Measurements from ENCODE around the gene GNB1.
"Not testable (repeated sequence)": the region's sequence is repeated elsewhere in the genome, so short reads cannot be mapped to it uniquely, and the experiment has no call there.

DNA sequence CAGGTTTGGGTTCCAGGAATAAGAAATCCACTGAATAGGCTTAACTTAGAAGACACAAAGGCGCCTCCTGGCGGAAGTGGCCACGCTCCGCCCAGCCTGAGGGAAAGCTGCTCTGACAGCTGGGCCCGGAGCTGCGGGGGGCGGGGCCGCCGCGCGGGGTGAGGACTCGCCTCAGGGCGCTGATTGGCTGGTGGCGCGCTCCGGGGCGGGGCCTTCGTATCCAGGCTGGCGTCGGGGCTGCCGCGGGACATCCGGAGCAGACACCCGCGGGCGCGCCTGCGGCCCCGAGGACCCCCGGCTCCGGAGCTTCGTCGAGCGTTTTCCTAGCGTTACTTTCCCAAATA, 144.3 kb downstream of the GNB1 start:
- not testable (repeated sequence) for TF ChIP-seq NR2C2 (IDR thresholded peaks at IDR 0.05; ENCODE audit: borderline replicate concordance, control insufficient read depth, insufficient read length, low read depth); CTCF (IDR thresholded peaks at IDR 0.05 in 2 of 3, conservative IDR thresholded peaks at IDR 0.05 in 1 of 3; ENCODE audit: control insufficient read depth in 2 of 3, extremely low read depth in 1 of 3, insufficient read depth in 1 of 3, low read depth in 3 of 3, low read length in 3 of 3); POLR2AphosphoS5 (IDR thresholded peaks at IDR 0.05; ENCODE audit: low read length); MTA3 (IDR thresholded peaks at IDR 0.05; ENCODE audit: borderline replicate concordance, low read length); POLR2A (IDR thresholded peaks at IDR 0.05; ENCODE audit: low read depth, low read length); REST (IDR thresholded peaks at IDR 0.05; ENCODE audit: low read depth, low read length); RCOR1 (conservative IDR thresholded peaks at IDR 0.05; ENCODE audit: low read depth, low read length); YY1 (IDR thresholded peaks at IDR 0.05; ENCODE audit: low read depth, low read length); KDM1A (IDR thresholded peaks at IDR 0.05; ENCODE audit: borderline replicate concordance); NRF1 (conservative IDR thresholded peaks at IDR 0.05; ENCODE audit: low read depth, low read length); HCFC1 (IDR thresholded peaks at IDR 0.05; ENCODE audit: low read length); CHD4 (IDR thresholded peaks at IDR 0.05); ZNF207 (IDR thresholded peaks at IDR 0.05; ENCODE audit: borderline replicate concordance)
- TF ChIP-seq, protein P1, sequence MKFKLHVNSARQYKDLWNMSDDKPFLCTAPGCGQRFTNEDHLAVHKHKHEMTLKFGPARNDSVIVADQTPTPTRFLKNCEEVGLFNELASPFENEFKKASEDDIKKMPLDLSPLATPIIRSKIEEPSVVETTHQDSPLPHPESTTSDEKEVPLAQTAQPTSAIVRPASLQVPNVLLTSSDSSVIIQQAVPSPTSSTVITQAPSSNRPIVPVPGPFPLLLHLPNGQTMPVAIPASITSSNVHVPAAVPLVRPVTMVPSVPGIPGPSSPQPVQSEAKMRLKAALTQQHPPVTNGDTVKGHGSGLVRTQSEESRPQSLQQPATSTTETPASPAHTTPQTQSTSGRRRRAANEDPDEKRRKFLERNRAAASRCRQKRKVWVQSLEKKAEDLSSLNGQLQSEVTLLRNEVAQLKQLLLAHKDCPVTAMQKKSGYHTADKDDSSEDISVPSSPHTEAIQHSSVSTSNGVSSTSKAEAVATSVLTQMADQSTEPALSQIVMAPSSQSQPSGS (IDR thresholded peaks at IDR 0.05; ENCODE audit: low read length), result not testable (repeated sequence)

Measured in GM12878 (cell line).